ENCODE results near the gene A1BG.
"Not testable (repeated sequence)": the region's sequence is repeated elsewhere in the genome, so short reads cannot be mapped to it uniquely, and the experiment has no call there.

A1BG gene

DNA sequence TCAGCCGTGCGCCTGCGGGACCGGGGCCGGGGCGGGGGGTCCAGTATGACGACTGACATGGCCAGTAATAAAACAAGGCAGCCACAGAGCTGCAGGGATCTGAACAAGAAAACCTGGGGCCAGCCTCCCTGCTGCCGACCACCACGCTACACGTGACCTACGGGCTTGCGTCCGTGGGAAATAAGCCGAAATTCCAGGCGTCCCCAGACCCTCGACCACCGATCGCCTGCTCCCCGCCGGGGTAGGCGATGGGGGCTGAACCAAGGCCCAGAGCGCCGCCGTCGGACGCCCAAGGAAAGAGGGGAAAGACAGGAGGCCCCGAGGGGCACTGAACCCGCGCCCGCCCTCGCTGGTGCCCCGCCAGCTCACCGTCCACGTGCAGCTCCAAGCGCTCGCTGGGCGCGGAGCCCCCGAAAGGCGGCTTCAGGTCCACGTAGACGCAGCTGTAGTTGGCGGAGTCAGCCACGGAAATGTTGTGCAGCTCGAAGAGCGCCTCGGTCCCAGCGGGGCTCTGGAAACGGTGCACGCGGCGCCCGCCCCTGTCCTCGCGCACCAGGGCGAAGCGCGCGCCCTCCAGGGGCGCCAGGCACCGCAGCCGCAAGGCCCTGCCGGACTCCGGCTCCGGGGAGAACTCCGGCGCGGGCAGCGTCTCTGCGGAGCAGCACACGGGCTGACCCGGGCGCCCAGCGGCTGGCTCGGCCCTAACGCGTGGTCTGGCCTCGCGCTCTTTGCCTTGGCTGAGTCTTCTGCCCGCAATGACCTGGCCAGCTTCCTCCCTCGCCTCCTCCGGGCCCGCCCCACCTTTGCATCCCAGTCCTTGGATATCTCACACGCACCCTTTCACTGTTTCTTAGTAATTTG lies 3.1 kb downstream of the A1BG start:
- Histone ChIP-seq H3K9ac (ENCODE audit: insufficient read length) (no peak overlapping the region), H3K27ac (no peak overlapping the region), H3K4me3 (no peak overlapping the region)

DNA sequence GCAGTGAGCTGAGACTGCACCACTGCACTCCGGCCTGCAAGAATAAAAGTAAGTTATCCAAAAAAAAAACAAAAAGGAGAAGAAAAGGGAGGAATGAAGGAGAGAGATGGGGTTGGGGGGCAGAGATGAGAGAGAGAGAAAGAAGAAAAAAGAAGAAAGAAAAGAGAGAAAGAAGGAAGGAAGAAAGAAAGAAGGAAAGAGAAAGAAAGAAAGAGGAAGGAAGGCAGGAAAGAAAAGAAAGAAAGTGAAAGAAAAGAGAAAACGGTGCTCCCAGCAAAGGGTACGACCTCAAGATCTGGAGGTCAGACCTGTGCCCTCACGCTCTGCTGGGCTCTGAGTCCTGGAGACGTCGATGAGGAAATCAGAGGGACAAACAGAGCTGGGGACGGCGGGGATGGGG lies 3.7 kb downstream of the A1BG start:
- no peaks in the 10 kb centered on the region for H3K9me3 ChIP-seq (ENCODE audit: low read depth, low read length)
- no peak overlapping the region for H3K4me3 ChIP-seq
- no peak overlapping the region for H3K27ac ChIP-seq
- H3K9ac ChIP-seq (ENCODE audit: insufficient read length) = no peak overlapping the region
- TF ChIP-seq EZH2 (IDR thresholded peaks at IDR 0.05) (no peak), POLR2AphosphoS5 (IDR thresholded peaks at IDR 0.05; ENCODE audit: borderline replicate concordance, low read depth, low read length) (no peak)
- no peak for DNase-seq (ENCODE audit: low read depth, low spot score)
- H3K36me3 ChIP-seq (ENCODE audit: insufficient read depth, low read length) = no peaks in the 10 kb centered on the region

More for the DNA sequence above, 3.1 kb downstream of the A1BG start:
- H3K9me3 ChIP-seq (ENCODE audit: low read depth, low read length) = no peaks in the 10 kb centered on the region
- no peak for DNase-seq (ENCODE audit: low read depth, low spot score)
- no peaks in the 10 kb centered on the region for H3K36me3 ChIP-seq (ENCODE audit: insufficient read depth, low read length)
- TF ChIP-seq POLR2AphosphoS5 (IDR thresholded peaks at IDR 0.05; ENCODE audit: borderline replicate concordance, low read depth, low read length) (no peak), FOXP2 (optimal IDR thresholded peaks at IDR 0.05; ENCODE audit: control extremely low read depth, extremely low read length, insufficient read depth) (no peak), EZH2 (IDR thresholded peaks at IDR 0.05) (no peak)

DNA sequence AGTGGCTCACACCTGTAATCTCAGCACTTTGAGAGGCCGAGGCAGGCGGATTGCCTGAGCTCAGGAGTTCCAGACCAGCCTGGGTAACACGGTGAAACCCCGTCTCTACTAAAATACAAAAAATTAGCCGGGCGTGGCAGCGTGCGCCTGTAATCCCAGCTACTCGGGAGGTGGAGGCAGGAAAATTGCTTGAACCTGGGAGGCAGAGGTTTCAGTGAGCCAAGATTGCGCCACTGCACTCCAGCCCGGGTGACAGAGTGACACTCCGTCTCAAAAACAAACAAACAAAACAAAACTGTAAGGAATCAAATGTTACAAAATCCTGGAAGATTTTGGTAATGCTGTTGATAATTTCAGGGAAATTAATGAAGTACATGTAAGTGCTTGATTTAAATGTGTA lies 5.2 kb downstream of the A1BG start:
- DNase-seq (ENCODE audit: low read depth, low spot score); H3K9me3 ChIP-seq (ENCODE audit: low read depth, low read length); H3K36me3 ChIP-seq (ENCODE audit: insufficient read depth, low read length); H3K27ac ChIP-seq: not testable (repeated sequence)
- Histone ChIP-seq H3K4me3 (peak overlapping the region; percentile 86), H3K9ac (ENCODE audit: insufficient read length) (peak overlapping the region; percentile 74)

DNA sequence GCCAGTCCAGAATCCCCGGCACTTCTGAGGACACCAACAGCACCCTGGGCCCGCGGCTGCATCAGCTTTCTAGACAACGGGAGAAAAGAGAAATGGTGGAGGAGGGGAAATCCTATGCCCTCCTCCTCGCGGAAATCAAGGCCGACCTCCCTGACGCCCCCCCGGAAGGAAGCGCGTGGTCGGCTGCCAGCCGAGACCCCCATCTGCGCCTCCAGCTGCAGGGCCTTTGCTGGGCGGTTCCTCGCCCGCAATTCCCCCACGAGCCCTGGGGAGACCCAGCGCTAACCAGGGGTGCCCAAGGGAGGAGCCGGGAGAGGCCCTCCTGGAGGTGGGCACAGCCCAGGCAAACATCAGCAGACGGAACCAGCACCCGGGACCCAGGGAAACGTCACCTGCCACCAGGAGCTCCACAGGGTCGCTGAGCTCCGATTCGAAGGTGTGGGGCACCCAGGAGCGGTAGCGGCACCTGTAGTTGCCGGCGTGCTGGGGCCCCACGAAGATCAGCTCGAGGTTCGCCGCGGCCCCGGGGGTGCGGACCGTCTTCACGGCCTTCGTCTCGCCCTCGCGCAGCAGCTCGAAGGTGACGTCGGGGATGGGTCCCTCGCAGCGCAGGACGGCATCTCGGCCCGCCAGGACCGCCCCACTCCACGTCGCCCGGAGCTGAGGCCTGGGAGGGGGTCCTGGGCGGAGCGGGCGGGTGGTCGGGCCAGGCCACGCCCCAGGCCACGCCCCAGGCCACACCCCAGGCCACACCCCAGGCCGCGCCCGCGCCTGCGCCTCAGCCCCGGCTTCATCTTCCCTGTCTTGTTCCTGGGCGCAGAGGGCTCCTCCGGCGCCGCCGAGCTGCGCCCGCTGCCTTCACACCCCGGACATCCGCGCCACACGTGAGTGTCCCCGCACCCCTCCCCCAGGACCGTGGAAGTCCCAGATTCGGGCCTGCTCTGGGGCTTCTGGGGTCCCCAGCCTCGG lies 6.0 kb downstream of the A1BG start:
- H3K4me3 ChIP-seq = peak overlapping the region; percentile 86
- DNase-seq (ENCODE audit: low read depth, low spot score) = no peak
- peak overlapping the region; percentile 74 for H3K9ac ChIP-seq (ENCODE audit: insufficient read length)
- H3K9me3 ChIP-seq (ENCODE audit: low read depth, low read length) = no peaks in the 10 kb centered on the region
- TF ChIP-seq FOXP2 (optimal IDR thresholded peaks at IDR 0.05; ENCODE audit: control extremely low read depth, extremely low read length, insufficient read depth) (no peak), POLR2AphosphoS5 (IDR thresholded peaks at IDR 0.05; ENCODE audit: borderline replicate concordance, low read depth, low read length) (peak; percentile 78; the same call in 1 of the 2 replicates), EZH2 (IDR thresholded peaks at IDR 0.05) (no peak)
- no peak overlapping the region for H3K27ac ChIP-seq
- H3K36me3 ChIP-seq (ENCODE audit: insufficient read depth, low read length) = no peaks in the 10 kb centered on the region

DNA sequence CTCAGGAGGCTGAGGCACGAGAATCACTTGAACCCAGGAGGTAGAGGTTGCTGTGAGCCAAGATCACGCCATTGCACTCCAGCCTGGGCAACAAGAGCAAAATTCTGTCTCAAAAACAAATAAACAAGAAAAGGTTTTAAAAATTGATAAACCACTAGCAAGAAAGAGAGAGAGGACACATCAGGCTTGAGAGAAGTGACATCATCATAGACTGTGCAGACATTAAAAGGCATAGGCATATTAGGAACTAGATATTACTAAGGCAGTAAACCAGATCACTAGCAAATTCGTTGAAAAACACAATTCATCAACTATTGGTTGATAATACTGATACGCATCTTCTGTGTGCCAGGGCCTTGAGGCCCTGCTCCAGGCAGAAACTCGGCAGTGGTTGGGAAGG lies 7.7 kb downstream of the A1BG start:
- TF ChIP-seq EZH2 (IDR thresholded peaks at IDR 0.05) (no peak), FOXP2 (optimal IDR thresholded peaks at IDR 0.05; ENCODE audit: control extremely low read depth, extremely low read length, insufficient read depth) (no peak), POLR2AphosphoS5 (IDR thresholded peaks at IDR 0.05; ENCODE audit: borderline replicate concordance, low read depth, low read length) (no peak)
- no peak for DNase-seq (ENCODE audit: low read depth, low spot score)
- Histone ChIP-seq H3K27ac (no peak overlapping the region), H3K36me3 (ENCODE audit: insufficient read depth, low read length) (no peaks in the 10 kb centered on the region), H3K9me3 (ENCODE audit: low read depth, low read length) (no peaks in the 10 kb centered on the region), H3K9ac (ENCODE audit: insufficient read length) (no peak overlapping the region), H3K4me3 (no peak overlapping the region)

DNA sequence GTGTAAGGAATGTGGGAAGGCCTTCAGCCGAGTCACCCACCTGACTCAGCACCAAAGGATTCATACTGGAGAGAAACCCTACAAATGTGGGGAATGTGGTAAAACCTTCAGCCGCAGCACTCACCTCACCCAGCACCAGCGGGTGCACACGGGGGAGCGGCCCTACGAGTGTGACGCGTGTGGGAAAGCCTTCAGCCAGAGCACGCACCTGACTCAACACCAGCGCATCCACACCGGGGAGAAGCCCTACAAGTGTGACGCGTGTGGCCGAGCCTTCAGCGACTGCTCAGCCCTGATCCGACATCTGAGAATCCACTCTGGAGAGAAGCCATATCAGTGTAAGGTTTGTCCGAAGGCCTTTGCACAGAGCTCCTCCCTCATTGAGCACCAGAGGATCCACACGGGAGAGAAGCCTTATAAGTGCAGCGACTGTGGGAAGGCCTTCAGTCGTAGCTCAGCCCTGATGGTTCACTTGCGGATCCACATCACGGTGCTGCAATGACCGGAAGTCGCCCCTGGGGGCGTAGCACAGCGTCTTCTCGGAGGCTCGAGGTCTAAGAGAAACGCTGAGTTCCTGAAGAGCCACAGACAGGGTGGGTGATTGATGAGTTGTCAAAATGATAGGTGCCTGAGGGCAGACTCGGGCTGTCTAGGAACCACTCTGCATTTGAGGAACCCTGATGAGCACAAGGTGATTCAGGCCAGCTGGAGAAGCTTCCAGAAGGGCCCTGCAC lies 14.3 kb downstream of the A1BG start:
- TF ChIP-seq POLR2AphosphoS5 (IDR thresholded peaks at IDR 0.05; ENCODE audit: borderline replicate concordance, low read depth, low read length) (no peak), FOXP2 (optimal IDR thresholded peaks at IDR 0.05; ENCODE audit: control extremely low read depth, extremely low read length, insufficient read depth) (no peak), EZH2 (IDR thresholded peaks at IDR 0.05) (no peak)
- H3K9ac ChIP-seq (ENCODE audit: insufficient read length) = no peak overlapping the region
- no peak overlapping the region for H3K4me3 ChIP-seq
- H3K27ac ChIP-seq = no peak overlapping the region
- H3K36me3 ChIP-seq (ENCODE audit: insufficient read depth, low read length) = peaks cover 13% of the 10 kb centered on the region; the same call in 1 of the 2 replicates
- no peaks in the 10 kb centered on the region for H3K9me3 ChIP-seq (ENCODE audit: low read depth, low read length)
- DNase-seq (ENCODE audit: low read depth, low spot score) = no peak

DNA sequence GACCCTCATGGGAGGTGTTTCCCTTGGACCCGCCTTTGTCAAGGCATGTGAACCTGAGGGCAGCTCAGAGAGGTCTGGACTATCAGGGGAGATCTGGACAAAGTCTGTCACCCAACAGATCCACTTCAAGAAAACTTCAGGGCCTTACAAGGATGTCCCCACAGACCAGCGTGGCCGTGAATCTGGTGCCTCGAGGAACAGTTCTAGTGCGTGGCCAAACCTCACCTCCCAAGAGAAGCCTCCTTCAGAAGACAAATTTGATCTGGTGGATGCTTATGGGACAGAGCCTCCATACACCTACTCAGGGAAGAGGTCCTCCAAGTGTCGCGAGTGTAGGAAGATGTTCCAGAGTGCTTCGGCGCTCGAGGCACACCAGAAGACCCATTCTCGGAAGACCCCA lies 15.0 kb downstream of the A1BG start:
- Histone ChIP-seq H3K36me3 (ENCODE audit: insufficient read depth, low read length) (peaks cover 13% of the 10 kb centered on the region; the same call in 1 of the 2 replicates), H3K27ac (no peak overlapping the region), H3K9me3 (ENCODE audit: low read depth, low read length) (no peaks in the 10 kb centered on the region), H3K4me3 (no peak overlapping the region), H3K9ac (ENCODE audit: insufficient read length) (no peak overlapping the region)
- TF ChIP-seq POLR2AphosphoS5 (IDR thresholded peaks at IDR 0.05; ENCODE audit: borderline replicate concordance, low read depth, low read length) (no peak), FOXP2 (optimal IDR thresholded peaks at IDR 0.05; ENCODE audit: control extremely low read depth, extremely low read length, insufficient read depth) (no peak), EZH2 (IDR thresholded peaks at IDR 0.05) (no peak)
- DNase-seq (ENCODE audit: low read depth, low spot score) = no peak

DNA sequence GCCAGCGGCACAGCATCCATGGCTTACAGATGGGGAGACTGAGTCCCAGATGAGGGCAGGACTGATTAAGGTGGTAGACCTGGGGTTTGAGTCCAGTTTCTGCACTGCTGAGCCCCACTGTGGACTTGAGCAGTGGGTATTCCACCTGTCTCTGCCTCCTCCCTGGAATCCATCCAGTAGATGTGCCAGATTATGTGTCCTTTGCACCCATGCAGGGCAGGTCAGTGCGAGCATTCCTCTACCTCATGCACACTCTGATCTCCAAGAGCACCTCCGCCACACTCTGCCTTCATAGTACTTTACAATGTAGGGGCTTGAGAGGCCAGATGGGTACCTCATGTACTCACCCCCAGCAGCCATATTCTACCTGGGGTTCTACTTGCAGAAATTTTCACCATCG lies 16.5 kb downstream of the A1BG start:
- no peak overlapping the region for H3K9ac ChIP-seq (ENCODE audit: insufficient read length)
- DNase-seq (ENCODE audit: low read depth, low spot score) = no peak
- no peaks in the 10 kb centered on the region for H3K9me3 ChIP-seq (ENCODE audit: low read depth, low read length)
- peaks cover 13% of the 10 kb centered on the region; the same call in 1 of the 2 replicates for H3K36me3 ChIP-seq (ENCODE audit: insufficient read depth, low read length)
- H3K4me3 ChIP-seq = no peak overlapping the region
- no peak for TF ChIP-seq FOXP2 (optimal IDR thresholded peaks at IDR 0.05; ENCODE audit: control extremely low read depth, extremely low read length, insufficient read depth)
- no peak for TF ChIP-seq POLR2AphosphoS5 (IDR thresholded peaks at IDR 0.05; ENCODE audit: borderline replicate concordance, low read depth, low read length)
- TF ChIP-seq EZH2 (IDR thresholded peaks at IDR 0.05) = no peak
- H3K27ac ChIP-seq = no peak overlapping the region

Data from SK-N-MC (cell line).